ENCODE data around the gene RNF213.
"Not testable (repeated sequence)": the region's sequence is repeated elsewhere in the genome, so short reads cannot be mapped to it uniquely, and the experiment has no call there.

Gene RNF213

GRCh38 chr17:80248894-80249710, 11.6 kb upstream of the RNF213 start:
- in situ Hi-C loops (cut with MboI; ENCODE audit: low sequenced_read_pairs), result no loop called here

GRCh38 chr17:80251966-80252365, 8.7 kb upstream of the RNF213 start:
- in situ Hi-C loops (cut with MboI; ENCODE audit: low sequenced_read_pairs), result no loop called here

- in situ Hi-C loops (cut with MboI; ENCODE audit: low sequenced_read_pairs), result no loop called here
Measured at GRCh38 chr17:80252871-80253270, 7.8 kb upstream of the RNF213 start.

GRCh38 chr17:80253631-80254395, 6.8 kb upstream of the RNF213 start:
- in situ Hi-C loops (cut with MboI; ENCODE audit: low sequenced_read_pairs), result no loop called here

- in situ Hi-C loops (cut with MboI; ENCODE audit: low sequenced_read_pairs), result no loop called here
Measured at GRCh38 chr17:80254396-80255251, 6.0 kb upstream of the RNF213 start.

GRCh38 chr17:80256034-80256350, 4.7 kb upstream of the RNF213 start:
- in situ Hi-C loops (cut with MboI; ENCODE audit: low sequenced_read_pairs), result no loop called here

GRCh38 chr17:80257716-80258213, 2.9 kb upstream of the RNF213 start:
- in situ Hi-C loops (cut with MboI; ENCODE audit: low sequenced_read_pairs), result no loop called here

- in situ Hi-C loops (cut with MboI; ENCODE audit: low sequenced_read_pairs), result not testable (repeated sequence)
Measured at GRCh38 chr17:80258296-80258695, 2.4 kb upstream of the RNF213 start.

GRCh38 chr17:80259457-80260068, 1.1 kb upstream of the RNF213 start:
- in situ Hi-C loops (cut with MboI; ENCODE audit: low sequenced_read_pairs), result no loop called here

GRCh38 chr17:80260069-80260535, 550 bp upstream of the RNF213 start:
- in situ Hi-C loops (cut with MboI; ENCODE audit: low sequenced_read_pairs), result no loop called here

- in situ Hi-C loops (cut with MboI; ENCODE audit: low sequenced_read_pairs), result no loop called here
Measured at GRCh38 chr17:80261159-80261894, 675 bp downstream of the RNF213 start.

- in situ Hi-C loops (cut with MboI; ENCODE audit: low sequenced_read_pairs), result no loop called here
Measured at GRCh38 chr17:80261895-80262279, 1.2 kb downstream of the RNF213 start.

GRCh38 chr17:80262291-80262690, 1.6 kb downstream of the RNF213 start:
- in situ Hi-C loops (cut with MboI; ENCODE audit: low sequenced_read_pairs), result no loop called here

- in situ Hi-C loops (cut with MboI; ENCODE audit: low sequenced_read_pairs), result no loop called here
Measured at GRCh38 chr17:80262775-80263244, 2.2 kb downstream of the RNF213 start.

GRCh38 chr17:80263253-80264204, 2.9 kb downstream of the RNF213 start:
- in situ Hi-C loops (cut with MboI; ENCODE audit: low sequenced_read_pairs), result no loop called here

- in situ Hi-C loops (cut with MboI; ENCODE audit: low sequenced_read_pairs), result no loop called here
Measured at GRCh38 chr17:80264205-80265075, 3.8 kb downstream of the RNF213 start.

GRCh38 chr17:80265205-80266068, 4.8 kb downstream of the RNF213 start:
- in situ Hi-C loops (cut with MboI; ENCODE audit: low sequenced_read_pairs), result no loop called here

All from HL-60/S4 (cell line).